GM12874 (cell line): ENCODE results near the gene SPEN.

Experiments
- TF ChIP-seq, protein P1 (sequence below): IDR thresholded peaks from 2 replicates; pipeline ENCODE4 v1.5.1; 2011; ENCODE audit warnings: low read depth, mild to moderate bottlenecking, control low read depth, low read length, moderate library complexity; ENCODE audit not compliant: insufficient read depth

SPEN gene

DNA sequence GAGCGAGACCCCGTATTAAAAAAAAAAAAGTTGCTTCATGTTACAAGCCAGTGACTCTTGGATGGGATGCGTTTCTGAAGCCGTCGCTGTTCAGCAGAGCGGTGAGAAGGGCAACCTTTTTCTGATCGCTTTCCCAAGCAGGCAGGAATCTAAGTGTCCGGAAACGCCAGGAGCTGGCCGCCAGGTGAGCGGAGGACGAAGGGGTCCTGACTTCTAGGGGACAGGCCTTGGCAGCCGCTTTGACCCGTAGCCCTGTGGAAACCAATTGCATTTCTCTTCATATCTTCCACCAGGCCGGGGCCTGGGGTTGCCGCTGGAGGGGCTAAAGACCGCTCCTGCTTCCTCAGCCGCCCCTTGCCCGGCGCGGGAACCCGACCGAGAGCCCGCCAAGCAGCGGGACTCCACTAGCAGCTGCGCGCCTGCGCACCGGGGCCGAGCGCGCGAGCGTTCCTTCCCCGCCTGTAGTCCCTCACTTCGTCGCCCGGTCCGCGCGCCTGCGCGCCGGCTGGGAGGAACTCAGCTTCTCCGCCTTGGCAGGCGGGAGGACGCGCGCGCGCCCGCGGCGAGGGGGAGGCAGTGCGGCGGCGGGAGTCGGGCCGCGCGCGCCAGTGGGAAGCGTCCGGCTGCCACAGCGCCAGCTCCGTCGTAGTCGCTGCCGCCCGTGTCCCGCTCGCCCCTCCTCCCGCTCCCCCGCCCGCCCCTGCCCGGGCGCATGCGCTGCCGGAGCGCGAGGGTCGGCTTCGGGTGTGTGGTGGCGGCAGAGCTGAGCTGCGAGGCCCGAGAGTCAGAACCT lies at the start of gene SPEN:
Gene SPEN, plus strand, starts transcription at position 608 of the 793 bp plus-strand sequence. CDS start 361 bp downstream, outside the sequence.
- TF ChIP-seq, protein P1, sequence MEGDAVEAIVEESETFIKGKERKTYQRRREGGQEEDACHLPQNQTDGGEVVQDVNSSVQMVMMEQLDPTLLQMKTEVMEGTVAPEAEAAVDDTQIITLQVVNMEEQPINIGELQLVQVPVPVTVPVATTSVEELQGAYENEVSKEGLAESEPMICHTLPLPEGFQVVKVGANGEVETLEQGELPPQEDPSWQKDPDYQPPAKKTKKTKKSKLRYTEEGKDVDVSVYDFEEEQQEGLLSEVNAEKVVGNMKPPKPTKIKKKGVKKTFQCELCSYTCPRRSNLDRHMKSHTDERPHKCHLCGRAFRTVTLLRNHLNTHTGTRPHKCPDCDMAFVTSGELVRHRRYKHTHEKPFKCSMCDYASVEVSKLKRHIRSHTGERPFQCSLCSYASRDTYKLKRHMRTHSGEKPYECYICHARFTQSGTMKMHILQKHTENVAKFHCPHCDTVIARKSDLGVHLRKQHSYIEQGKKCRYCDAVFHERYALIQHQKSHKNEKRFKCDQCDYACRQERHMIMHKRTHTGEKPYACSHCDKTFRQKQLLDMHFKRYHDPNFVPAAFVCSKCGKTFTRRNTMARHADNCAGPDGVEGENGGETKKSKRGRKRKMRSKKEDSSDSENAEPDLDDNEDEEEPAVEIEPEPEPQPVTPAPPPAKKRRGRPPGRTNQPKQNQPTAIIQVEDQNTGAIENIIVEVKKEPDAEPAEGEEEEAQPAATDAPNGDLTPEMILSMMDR = no peak

DNA sequence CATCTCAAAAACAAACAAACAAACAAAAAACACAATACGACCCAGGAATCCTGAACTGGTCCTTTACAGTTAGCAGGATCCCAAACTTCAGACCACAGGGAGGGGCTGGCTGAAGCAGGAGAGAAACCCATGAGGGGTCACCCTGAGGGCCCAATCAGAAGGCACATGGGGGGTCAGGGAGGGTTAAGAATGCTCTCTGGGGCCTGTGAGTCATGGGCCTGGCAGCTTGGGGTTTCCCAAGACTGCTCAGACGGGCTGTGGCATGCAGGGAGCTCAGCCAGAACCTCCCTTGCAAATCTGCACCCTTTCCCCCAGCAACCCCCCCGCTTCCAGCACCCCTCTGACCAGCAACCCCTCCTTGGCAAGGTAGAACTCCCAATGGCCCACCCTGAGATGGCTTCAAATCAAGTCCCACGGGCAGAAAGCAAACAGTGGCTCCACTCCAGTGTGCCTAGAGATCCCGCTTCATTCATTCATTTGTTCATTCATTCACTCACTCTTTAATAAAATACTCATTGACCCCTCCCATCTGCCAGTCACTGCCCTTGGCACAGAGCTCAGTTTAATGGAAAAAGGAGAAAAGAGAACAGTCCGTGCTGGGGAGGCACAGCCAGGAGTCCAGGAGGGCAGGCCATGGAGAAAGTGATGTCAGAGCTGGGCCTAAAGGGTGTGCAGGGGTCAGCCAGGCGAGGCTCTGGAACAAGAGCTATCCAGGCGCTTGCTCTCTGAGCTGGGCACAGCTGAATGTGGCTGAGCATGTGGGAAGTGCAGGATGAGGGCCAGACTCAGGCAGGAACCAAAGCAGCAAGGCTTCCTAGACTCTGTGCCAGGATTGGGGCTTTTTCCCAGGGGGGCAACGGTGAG lies 48.3 kb upstream of the SPEN start:
- TF ChIP-seq, protein P1 = no peak

DNA sequence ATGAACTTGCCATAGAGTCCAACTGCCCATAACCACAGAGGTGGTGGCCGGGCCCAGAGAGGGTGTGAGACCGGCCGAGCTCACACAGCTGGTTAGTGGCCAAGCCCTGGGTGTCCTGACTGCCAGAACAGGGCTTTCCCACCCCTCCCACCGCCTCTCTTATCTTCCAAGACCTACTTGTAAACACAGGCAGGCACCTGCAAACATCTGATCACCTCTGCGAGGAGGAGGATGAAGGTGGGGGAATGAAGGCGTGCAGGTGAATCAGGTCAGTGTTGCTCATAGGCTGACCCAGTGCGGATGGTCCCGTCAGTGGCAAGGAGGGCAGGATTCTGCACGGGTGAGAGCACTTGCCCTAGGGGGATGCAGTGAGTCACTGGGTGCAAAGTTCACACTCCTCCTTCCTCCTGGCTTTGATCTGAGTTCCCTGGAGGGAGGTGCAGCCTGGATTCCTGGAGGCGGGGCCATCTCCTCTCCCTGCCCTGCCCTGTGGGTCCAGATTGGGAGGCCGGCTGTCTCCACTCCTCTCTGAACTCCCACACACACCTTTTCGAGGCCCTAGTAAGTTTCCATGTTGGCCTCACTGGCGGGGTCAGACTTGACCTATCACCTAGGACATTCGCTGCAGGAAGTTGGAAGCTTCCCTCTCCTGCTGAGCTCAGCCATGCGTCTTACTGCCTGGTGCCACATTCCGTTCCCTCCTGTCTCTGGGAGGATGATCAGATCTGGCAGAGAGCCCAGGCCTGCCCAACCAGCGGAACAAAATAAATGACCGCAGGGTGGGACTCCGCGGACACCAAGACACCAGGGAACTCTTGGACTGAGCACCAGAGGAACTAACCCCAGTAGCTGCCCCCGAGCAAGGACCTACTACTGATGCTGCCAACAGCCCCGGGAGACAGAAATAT lies 47.3 kb upstream of the SPEN start:
- TF ChIP-seq, protein P1 = no peak

DNA sequence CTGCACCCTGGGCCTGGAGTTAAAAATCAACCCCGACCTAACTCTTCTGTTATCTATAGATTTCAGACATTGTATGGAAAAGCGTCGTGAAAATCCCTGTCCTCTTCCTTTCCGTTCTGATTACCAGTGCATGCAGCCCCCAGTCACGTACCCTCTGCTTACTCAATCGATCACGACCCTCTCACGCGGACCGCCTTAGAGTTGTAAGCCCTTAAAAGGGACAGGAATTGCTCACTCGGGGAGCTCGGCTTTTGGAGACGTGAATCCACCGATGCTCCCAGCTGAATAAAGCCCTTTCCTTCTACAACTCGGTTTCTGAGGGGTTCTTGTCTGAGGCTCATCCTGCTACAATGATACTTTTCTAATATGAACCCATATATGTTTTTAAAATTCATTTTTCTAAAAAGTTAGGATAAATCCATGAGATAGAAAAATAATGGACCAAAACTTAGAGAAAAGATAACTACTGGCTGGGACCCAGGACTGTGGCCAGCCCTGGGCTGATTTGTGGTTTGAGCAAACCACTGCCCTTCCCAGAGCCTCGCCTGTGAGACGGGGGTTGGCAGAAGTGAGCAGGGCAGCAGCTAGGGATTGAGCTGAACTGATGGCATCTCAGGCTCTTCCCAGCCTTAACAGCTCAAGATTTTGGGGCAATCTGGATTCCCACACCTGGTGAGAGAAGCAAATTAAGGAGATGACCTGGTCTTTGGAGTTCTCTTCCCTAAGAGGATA lies 45.1 kb upstream of the SPEN start:
- TF ChIP-seq, protein P1 = no peak

GRCh38 chr1:15803380-15803779 lies 44.1 kb upstream of the SPEN start:
- TF ChIP-seq, protein P1 = peak; percentile 38; the same call in 1 of the 2 replicates

- TF ChIP-seq, protein P1 = no peak
Observed at GRCh38 chr1:15804060-15804459, 43.4 kb upstream of the SPEN start.
